Body of pancreas (tissue), 4 donors: Measurements from ENCODE around the gene GFOD1.

Experiments
- CTCF ChIP-seq, 7 experiments: fragments of 450-650 bp in 4 of 7; fragments of 200-600 bp in 3 of 7; sonication (generic) in 3 of 7; IDR thresholded peaks; one replicate each; pipeline ENCODE4 v1.5.1; 2016 to 2019; ENCODE audit warnings: antibody characterized with exemption in 7 of 7
- POLR2A ChIP-seq, 3 donors: fragments of 450-650 bp; IDR thresholded peaks; one replicate each; pipeline ENCODE4 v1.6.1; 2016; ENCODE audit warnings: antibody characterized with exemption in 3 of 3, mild to moderate bottlenecking in 2 of 3

DNA sequence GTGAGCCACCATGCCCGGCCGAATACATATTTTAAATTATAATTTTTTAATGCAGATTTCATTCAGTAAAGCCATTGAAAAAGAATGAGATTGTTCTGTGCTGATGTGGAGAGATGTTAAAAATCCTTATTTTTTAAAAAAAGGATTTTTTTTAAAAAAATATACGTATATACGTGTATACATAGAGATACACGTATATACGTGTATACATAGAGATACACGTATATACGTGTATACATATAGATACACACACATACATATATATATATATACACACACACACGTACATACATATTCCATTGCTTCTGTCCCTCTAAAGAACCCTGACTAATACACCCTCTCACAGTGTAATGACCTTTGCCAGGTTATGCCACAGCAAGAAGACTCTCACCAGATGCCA is 135.2 kb downstream of the GFOD1 start:
- no peak for TF ChIP-seq CTCF (IDR thresholded peaks at IDR 0.05)
- no peak for TF ChIP-seq POLR2A (IDR thresholded peaks at IDR 0.05)
